NCI-H2107 (cell line): ENCODE measurements around the gene MLF1.

Source experiments
- DNase-seq: peaks from one replicate; lab custom pipeline; 2025; lab: John Stamatoyannopoulos, UW

MLF1 gene

GRCh38 chr3:158574646-158575045, 3.7 kb downstream of the MLF1 start:
- no peak for DNase-seq

GRCh38 chr3:158590223-158590622, 19.2 kb downstream of the MLF1 start:
- no peak for DNase-seq

GRCh38 chr3:158600787-158601186, 29.8 kb downstream of the MLF1 start:
- DNase-seq: no peak

GRCh38 chr3:158602227-158602626, 31.2 kb downstream of the MLF1 start:
- no peak for DNase-seq

GRCh38 chr3:158617982-158618875, 47.2 kb downstream of the MLF1 start:
- no peak for DNase-seq

GRCh38 chr3:158625881-158626280, 54.9 kb downstream of the MLF1 start:
- DNase-seq: no peak

GRCh38 chr3:158631981-158632380, 61.0 kb downstream of the MLF1 start:
- no peak for DNase-seq

GRCh38 chr3:158640646-158641045, 69.7 kb downstream of the MLF1 start:
- no peak for DNase-seq

GRCh38 chr3:158642005-158642404, 71.0 kb downstream of the MLF1 start:
- no peak for DNase-seq

GRCh38 chr3:158642474-158643210, 71.6 kb downstream of the MLF1 start:
- DNase-seq: no peak

GRCh38 chr3:158644345-158644908, 73.4 kb downstream of the MLF1 start, which contains the start of gene GFM1:
GFM1 (plus strand) TSS chr3:158644527; CDS start chr3:158644635, 108 bp downstream.
- peak; percentile 98 for DNase-seq

- no peak for DNase-seq
These were observed 78.8 kb downstream of the MLF1 start for GRCh38 chr3:158649791-158650190.

- DNase-seq: no peak
These were observed 80.2 kb downstream of the MLF1 start for GRCh38 chr3:158651192-158651591.

GRCh38 chr3:158652463-158652862, 81.5 kb downstream of the MLF1 start:
- no peak for DNase-seq
